ENCODE data around the gene RAET1E. TPM values are rescaled to one million over a fixed set of nuclear protein-coding genes. Genes with fewer than 3 reads are reported as not detected.

The RAET1E gene
- total and polyA plus RNA-seq, 7 donors = 0.15 to 0.33 TPM; not detected in 5

DNA sequence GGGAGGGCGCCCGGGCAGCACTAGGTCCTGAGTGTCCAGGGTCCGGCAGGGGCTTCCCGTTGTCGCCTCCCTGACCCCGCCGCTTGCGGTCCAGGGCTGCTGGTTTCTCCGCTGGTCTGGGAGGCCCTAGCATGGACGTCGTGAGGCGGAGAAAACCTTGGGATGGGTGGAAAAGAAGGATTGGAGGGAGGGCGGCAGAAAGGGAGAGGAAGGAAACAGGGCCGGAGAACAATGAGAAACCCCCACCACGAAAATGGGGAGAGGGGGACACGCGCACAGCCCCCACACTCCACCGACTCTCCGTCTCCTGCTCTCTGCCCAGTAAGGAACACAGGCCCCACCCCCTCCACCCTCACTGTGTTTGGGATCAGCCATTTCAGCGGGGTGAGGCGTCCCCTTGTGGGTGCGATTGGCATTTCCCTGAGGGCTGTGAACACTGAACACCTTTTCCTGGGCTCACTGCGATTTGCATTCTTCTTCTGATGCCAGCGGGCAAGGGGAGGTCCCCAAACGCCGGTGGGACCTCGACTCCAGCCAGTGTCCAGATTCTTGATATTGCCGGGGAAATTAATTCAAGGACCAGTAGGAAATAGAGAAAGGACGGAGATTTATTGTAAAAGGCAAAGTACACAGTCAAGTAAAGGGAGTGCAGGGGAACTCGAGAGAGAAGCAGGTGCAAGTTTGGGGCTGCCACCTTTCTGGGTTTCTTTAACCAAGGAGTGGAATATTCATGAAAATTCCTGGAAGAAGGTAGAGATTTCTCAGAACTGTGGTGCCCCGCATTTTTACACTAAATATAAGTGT is 28.3 kb upstream of the RAET1E start:
- Histone ChIP-seq H3K36me3 (no peaks in the 10 kb centered on the region), H3K27me3 (peaks cover 0 to 30% (median 17%) of the 10 kb centered on the region in 3 donors), H3K4me3 (peak overlapping the region; percentile 33 to 58 (median 50)), H3K27ac (peak overlapping the region in 3 of 4 donors; percentile 27 to 65 (median 33)), H3K9me3 (no peaks in the 10 kb centered on the region), H3K4me1 (peaks cover 0 to 31% (median 25%) of the 10 kb centered on the region in 4 donors)
- peak; percentile 94 for DNase-seq
- 2 to 3% methylated on average over 31 of the region's 31 CpGs for WGBS, 2 donors
- TF ChIP-seq POLR2AphosphoS5 (IDR thresholded peaks at IDR 0.05) = no peak
- TF ChIP-seq, protein P1, sequence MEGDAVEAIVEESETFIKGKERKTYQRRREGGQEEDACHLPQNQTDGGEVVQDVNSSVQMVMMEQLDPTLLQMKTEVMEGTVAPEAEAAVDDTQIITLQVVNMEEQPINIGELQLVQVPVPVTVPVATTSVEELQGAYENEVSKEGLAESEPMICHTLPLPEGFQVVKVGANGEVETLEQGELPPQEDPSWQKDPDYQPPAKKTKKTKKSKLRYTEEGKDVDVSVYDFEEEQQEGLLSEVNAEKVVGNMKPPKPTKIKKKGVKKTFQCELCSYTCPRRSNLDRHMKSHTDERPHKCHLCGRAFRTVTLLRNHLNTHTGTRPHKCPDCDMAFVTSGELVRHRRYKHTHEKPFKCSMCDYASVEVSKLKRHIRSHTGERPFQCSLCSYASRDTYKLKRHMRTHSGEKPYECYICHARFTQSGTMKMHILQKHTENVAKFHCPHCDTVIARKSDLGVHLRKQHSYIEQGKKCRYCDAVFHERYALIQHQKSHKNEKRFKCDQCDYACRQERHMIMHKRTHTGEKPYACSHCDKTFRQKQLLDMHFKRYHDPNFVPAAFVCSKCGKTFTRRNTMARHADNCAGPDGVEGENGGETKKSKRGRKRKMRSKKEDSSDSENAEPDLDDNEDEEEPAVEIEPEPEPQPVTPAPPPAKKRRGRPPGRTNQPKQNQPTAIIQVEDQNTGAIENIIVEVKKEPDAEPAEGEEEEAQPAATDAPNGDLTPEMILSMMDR (IDR thresholded peaks at IDR 0.05) = peak; percentile 94 to 98 (median 96)
- intact Hi-C loops (cut with DNase I) = loop anchor here (1.0 to 10.0 kb wide), 4 partner anchors 61 to 381 kb away; partner anchors contain the start of genes LATS1 and PPIL4

DNA sequence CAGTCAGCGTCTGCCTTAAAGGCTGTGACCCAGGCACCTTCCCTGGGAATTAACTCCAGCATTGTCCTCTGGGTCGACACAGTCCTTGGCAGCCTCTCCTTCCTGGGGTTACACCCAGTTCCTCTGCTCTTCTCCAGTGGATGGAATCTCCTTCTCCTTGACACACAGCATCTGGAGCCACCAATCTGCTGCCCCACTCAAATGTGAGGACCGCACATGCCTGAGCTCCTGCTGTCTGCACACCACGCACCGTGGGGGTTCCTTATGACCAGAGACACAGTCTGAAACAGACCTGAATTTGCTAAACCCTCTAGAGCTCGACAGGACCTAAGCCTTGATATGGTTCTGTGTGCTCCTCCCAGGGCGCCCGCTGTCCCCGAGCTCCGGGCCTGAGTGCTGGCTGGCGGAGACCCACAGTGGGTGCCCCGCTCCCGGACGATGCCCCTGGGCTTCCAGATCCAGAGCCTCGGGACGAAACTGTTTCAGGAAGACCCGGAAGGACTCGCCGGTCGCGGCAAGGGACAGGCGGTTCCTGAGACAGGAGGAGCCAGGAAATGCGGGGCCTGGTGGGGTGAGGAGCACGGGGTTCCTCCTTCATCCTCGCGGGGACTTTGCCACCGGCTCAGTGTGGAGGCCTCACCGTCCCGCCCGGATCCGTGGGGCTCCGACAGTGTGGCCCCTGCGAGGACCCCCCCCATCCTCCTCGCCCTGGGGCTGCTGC is 27.5 kb upstream of the RAET1E start:
- Histone ChIP-seq H3K27me3 (peaks cover 0 to 22% (median 13%) of the 10 kb centered on the region in 3 donors), H3K27ac (peak overlapping the region in 3 of 4 donors; percentile 27 to 65 (median 33)), H3K36me3 (no peaks in the 10 kb centered on the region), H3K4me3 (peak overlapping the region; percentile 33 to 58 (median 50)), H3K4me1 (peaks cover 0 to 31% (median 25%) of the 10 kb centered on the region in 4 donors), H3K9me3 (no peaks in the 10 kb centered on the region)
- intact Hi-C loops (cut with DNase I) = loop anchor here (10.0 kb wide), 2 partner anchors 211 to 381 kb away; partner anchors contain the start of genes LATS1 and PPIL4
- DNase-seq = no peak
- 4 to 11% methylated on average over 34 of the region's 34 CpGs for WGBS, 2 donors
- no peak for TF ChIP-seq POLR2A (IDR thresholded peaks at IDR 0.05)
- no peak for TF ChIP-seq POLR2AphosphoS5 (IDR thresholded peaks at IDR 0.05)
- TF ChIP-seq, protein P1 (IDR thresholded peaks at IDR 0.05) = no peak
- no peak for TF ChIP-seq EP300 (IDR thresholded peaks at IDR 0.05)

DNA sequence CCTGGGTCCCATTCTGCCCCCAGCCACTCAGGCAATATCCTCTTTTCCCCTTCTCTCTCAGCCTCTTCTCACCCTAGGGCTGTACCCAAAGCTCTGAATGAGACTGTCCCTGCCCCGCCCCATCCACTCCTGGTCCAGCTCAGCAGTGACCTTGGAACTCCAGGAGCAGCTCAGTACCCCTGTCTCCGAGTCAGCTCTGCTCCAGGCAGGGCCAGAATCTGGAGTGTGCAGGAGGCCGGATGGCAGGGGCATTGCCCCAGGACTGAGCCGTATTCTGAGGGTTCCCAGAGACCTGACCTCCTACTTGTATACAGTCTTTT is 27.0 kb upstream of the RAET1E start:
- WGBS, 2 donors = 68 to 84% methylated on average over 4 of the region's 4 CpGs
- intact Hi-C loops (cut with DNase I) = loop anchor here (10.0 kb wide), 2 partner anchors 210 to 380 kb away; partner anchors contain the start of genes LATS1 and PPIL4
- H3K4me3 ChIP-seq = no peak overlapping the region
- H3K27ac ChIP-seq = no peak overlapping the region
- peaks cover 0 to 17% (median 11%) of the 10 kb centered on the region in 3 donors for H3K27me3 ChIP-seq
- DNase-seq = no peak
- no peaks in the 10 kb centered on the region for H3K36me3 ChIP-seq
- no peaks in the 10 kb centered on the region for H3K9me3 ChIP-seq
- H3K4me1 ChIP-seq = peaks cover 0 to 31% (median 25%) of the 10 kb centered on the region in 4 donors
- TF ChIP-seq EP300 (IDR thresholded peaks at IDR 0.05) = no peak

DNA sequence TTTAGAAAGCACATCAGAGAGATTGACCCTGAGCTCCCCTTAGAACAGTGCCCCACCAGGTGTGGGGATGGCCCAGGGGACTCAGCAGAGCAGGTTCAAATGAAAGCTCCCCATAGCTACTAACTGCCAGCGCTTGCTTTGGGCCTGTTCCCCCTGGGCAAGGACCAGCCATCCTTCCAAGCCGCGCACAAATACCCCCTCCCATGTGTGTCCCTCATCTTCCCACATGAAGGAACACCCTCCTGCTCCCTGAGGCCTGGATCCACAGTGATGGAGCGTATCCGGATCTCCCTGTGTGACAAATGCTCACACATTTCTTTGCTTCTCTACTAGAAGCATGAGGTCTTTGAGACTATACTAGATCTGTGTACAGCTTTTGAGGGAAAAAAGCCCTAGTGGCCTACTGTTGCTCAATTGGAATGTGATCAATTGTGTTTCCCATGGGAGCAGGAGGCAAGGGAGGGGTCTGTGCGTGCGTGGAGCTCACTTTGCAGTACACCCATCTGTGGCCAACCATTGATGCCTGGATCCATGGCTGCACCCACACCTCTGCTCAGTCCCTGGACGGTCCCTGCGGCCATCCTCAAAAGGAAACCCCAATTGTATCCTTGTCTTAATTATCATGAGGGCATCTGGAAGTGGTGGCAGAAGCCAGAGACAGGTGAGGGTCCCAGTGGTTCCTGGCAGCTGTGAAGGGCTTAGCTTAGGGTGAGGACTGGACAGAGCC is 26.5 kb upstream of the RAET1E start:
- TF ChIP-seq EP300 (IDR thresholded peaks at IDR 0.05) (no peak), POLR2AphosphoS5 (IDR thresholded peaks at IDR 0.05) (no peak), POLR2A (IDR thresholded peaks at IDR 0.05) (no peak)
- TF ChIP-seq, protein P1 (IDR thresholded peaks at IDR 0.05) = no peak
- H3K27me3 ChIP-seq = peaks cover 0 to 11% (median 7%) of the 10 kb centered on the region in 3 donors

More for the DNA sequence above, 26.5 kb upstream of the RAET1E start:
- no peak for DNase-seq
- Histone ChIP-seq H3K9me3 (no peaks in the 10 kb centered on the region), H3K4me3 (no peak overlapping the region), H3K36me3 (no peaks in the 10 kb centered on the region), H3K27ac (no peak overlapping the region), H3K4me1 (peaks cover 0 to 31% (median 25%) of the 10 kb centered on the region in 4 donors)
- WGBS, 2 donors = 75 to 78% methylated on average over 9 of the region's 9 CpGs
- intact Hi-C loops (cut with DNase I) = loop anchor here (10.0 kb wide), 2 partner anchors 210 to 380 kb away; partner anchors contain the start of genes LATS1 and PPIL4

All from sigmoid colon (tissue), 7 donors.